CD4-positive, CD25-positive, alpha-beta regulatory T cell (primary cell): ENCODE data around the gene ORM1. TPM values are rescaled to one million over a fixed set of nuclear protein-coding genes. Genes with fewer than 3 reads are reported as not detected.

Source experiments
- ATAC-seq, 2 donors: fragments of 150-1000 bp; cut with Tn5 transposase; one replicate each; pipeline ENCODE4 v1.10.0; 2021; ENCODE audit warnings: low read depth in 2 of 2, moderate number of reproducible peaks in 2 of 2, moderate library complexity in 1 of 2
- DNase-seq, 3 donors: peaks; one replicate each; pipeline versions ENCODE4 v3.0.0 to v3.0.0-alpha.2; 2012 to 2022; ENCODE audit warnings: mixed read lengths in 1 of 3
- H3K27ac ChIP-seq: one replicate; pipeline ENCODE4 v1.7.0; 2013; ENCODE audit warnings: mild to moderate bottlenecking, low read length; ENCODE audit not compliant: insufficient read depth, poor library complexity, severe bottlenecking
- H3K27me3 ChIP-seq: one replicate; pipeline ENCODE4 v1.7.0; 2013; ENCODE audit warnings: low read length; ENCODE audit not compliant: control insufficient read depth, insufficient read depth
- H3K36me3 ChIP-seq: one replicate; pipeline ENCODE4 v1.7.0; 2013; ENCODE audit warnings: mild to moderate bottlenecking, low read length, moderate library complexity; ENCODE audit not compliant: control insufficient read depth, insufficient read depth
- H3K4me1 ChIP-seq: 2 replicates; pipeline ENCODE4 v1.7.0; 2013; ENCODE audit warnings: mild to moderate bottlenecking, low read length; ENCODE audit not compliant: insufficient read depth, control insufficient read depth, poor library complexity, severe bottlenecking
- H3K4me3 ChIP-seq: one replicate; pipeline ENCODE4 v1.7.0; 2013; ENCODE audit warnings: low read depth, mild to moderate bottlenecking, low read length, moderate library complexity
- H3K9me3 ChIP-seq, 2 experiments: 1 replicate in 1 of 2; 2 replicates in 1 of 2; pipeline ENCODE4 v1.7.0; 2013; ENCODE audit warnings: low read length in 2 of 2, mild to moderate bottlenecking in 1 of 2, moderate library complexity in 1 of 2; ENCODE audit not compliant: control insufficient read depth in 2 of 2
- H3K27ac Mint-ChIP-seq, 3 donors: one replicate each; pipeline ENCODE4 v1.8.0; 2020 to 2022; ENCODE audit warnings: mild to moderate bottlenecking in 3 of 3, mixed read lengths in 3 of 3, moderate library complexity in 2 of 3
- H3K27me3 Mint-ChIP-seq: one replicate; pipeline ENCODE4 v1.8.0; 2022; ENCODE audit warnings: mild to moderate bottlenecking, mixed read lengths
- H3K36me3 Mint-ChIP-seq: one replicate; pipeline ENCODE4 v1.8.0; 2020; ENCODE audit warnings: mixed read lengths
- H3K4me1 Mint-ChIP-seq, 4 donors: one replicate each; pipeline ENCODE4 v1.8.0; 2020 to 2022; ENCODE audit warnings: mixed read lengths in 4 of 4, mild to moderate bottlenecking in 1 of 4
- H3K4me3 Mint-ChIP-seq, 4 donors: one replicate each; pipeline ENCODE4 v1.8.0; 2020 to 2022; ENCODE audit warnings: mild to moderate bottlenecking in 4 of 4, mixed read lengths in 4 of 4, moderate library complexity in 3 of 4
- H3K9me3 Mint-ChIP-seq, 7 donors: one replicate each; pipeline ENCODE4 v1.8.0; 2020 to 2022; ENCODE audit warnings: mixed read lengths in 7 of 7, mild to moderate bottlenecking in 3 of 7, moderate library complexity in 2 of 7
- polyA plus RNA-seq, 4 donors: library from polyadenylated mRNA; unstranded; fragments of 300-500 nt; fragmentation: Illumina TruSeq; gene quantifications; one replicate each; pipeline ENCODE4 v1.2.3, GENCODE V29; 2021
- total RNA-seq: library from RNA; stranded (reverse); gene quantifications from one replicate; pipeline ENCODE4 v1.2.3, GENCODE V29; 2022

Gene ORM1
- total and polyA plus RNA-seq, 5 donors from 2014 or later = not detected

DNA sequence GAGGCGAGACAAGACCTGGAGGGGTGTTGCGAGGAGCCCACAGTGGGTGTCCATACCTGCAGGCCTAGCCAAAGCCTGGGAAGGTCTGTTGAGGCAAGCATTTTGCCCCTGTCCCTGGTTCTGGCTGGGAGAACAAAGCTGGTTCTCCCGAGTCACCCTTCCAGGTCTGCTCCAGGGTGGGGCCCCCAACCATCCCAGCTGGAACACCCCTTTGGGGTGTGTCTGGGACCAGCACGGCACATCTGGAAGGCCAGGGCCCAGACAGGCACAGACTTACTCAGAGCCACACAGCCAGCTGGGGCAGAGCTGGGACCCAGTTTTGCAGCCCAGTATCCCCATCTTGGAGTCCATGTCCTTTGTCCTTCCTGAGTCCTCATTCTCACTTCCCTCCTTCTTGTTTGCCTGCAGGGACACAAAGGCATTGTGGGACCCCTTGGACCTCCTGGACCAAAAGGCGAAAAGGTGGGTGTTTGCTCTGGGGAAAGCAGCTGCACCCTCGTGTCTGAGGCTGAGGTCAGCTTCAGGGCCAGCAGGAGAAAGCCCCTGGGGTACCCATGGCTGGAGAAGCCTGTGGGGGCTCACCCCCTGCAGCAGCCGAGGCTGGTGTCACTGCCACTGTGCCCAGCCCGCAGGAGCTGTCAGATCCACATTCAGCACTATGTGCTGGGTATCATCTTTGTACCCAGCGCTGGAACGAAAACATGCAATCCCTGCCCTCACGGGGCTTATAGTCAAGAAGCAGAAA, 38.4 kb upstream of the ORM1 start:
- no peak overlapping the region for H3K4me3 Mint-ChIP-seq
- no peak overlapping the region for H3K4me3 ChIP-seq
- no peak overlapping the region for H3K27ac Mint-ChIP-seq
- H3K36me3 ChIP-seq = no peaks in the 10 kb centered on the region
- no peak overlapping the region for H3K27ac ChIP-seq
- no peak for DNase-seq
- no peaks in the 10 kb centered on the region for H3K4me1 Mint-ChIP-seq
- H3K9me3 Mint-ChIP-seq = peaks cover 0 to 2% (median 0%) of the 10 kb centered on the region in 7 donors
- H3K27me3 Mint-ChIP-seq = no peaks in the 10 kb centered on the region
- no peaks in the 10 kb centered on the region for H3K4me1 ChIP-seq
- no peak for ATAC-seq
- no peaks in the 10 kb centered on the region for H3K27me3 ChIP-seq
- H3K9me3 ChIP-seq = no peaks in the 10 kb centered on the region
- no peaks in the 10 kb centered on the region for H3K36me3 Mint-ChIP-seq

DNA sequence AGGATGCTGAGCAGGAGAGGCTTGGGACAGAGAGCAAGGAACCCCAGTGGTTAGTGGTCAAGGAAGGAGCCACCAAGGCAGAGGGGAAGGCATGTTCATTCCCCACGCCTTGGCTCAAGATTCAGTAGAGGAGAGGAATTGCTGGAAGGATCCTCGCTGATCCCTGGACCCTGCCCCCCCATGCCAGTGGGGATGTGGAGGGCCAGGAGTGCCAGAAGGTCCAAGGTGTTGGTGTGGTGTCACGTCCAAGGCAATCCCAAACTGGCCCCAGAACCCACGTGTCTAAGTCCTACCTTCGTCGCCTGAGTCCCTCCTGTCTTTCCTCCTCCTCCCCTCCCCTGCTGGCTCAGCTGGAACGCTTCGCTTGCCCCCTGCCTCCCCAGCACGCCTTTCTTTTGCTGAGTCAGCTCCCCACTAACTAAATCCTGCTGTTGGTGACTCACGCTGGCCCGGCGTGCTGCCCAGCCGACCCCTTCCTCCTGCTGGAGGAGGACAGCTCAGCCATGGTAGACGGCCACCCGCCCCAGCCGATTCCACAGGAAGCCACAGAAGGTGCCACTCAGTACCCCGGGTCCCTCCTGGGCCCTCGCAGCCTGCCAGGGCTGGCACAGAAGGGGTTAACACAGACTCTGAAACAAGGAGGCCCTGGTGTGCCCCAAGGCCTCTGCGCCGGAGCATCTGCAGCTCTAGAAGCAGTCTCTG, 37.6 kb upstream of the ORM1 start:
- Histone ChIP-seq H3K27ac (no peak overlapping the region), H3K36me3 (no peaks in the 10 kb centered on the region), H3K9me3 (no peaks in the 10 kb centered on the region), H3K4me1 (no peaks in the 10 kb centered on the region), H3K27me3 (no peaks in the 10 kb centered on the region), H3K4me3 (no peak overlapping the region)
- ATAC-seq (no peak), DNase-seq (no peak)
- Mint-ChIP-seq H3K9me3 (peaks cover 0 to 2% (median 0%) of the 10 kb centered on the region in 7 donors), H3K4me3 (no peak overlapping the region), H3K27ac (no peak overlapping the region), H3K27me3 (no peaks in the 10 kb centered on the region), H3K36me3 (no peaks in the 10 kb centered on the region), H3K4me1 (no peaks in the 10 kb centered on the region)

DNA sequence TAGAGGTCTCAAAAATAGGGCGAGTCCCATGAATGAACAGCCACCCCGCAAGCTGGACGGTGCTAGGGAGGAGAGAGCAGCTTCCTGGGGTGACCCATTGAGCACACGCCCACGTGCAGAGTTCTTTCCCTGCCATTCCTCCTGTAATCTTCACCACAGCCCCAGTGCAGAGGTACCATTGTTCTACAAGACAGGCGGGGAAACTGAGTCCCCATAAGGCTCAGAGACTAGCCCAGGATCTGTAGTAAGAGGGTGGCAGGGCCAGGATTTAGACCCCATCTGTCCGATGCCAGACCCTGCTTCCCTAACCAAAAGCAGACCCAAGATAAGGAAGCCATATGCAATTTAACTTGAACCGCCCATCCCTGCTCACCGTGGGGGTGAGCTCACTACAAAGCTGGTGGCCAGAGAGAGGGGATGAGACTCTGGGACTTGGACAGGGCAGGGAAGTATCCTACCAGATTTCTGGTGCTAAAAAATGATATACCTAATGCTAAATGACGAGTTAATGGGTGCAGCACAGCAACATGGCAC, 36.7 kb upstream of the ORM1 start:
- Histone ChIP-seq H3K4me3 (no peak overlapping the region), H3K27ac (no peak overlapping the region), H3K9me3 (no peaks in the 10 kb centered on the region), H3K36me3 (no peaks in the 10 kb centered on the region), H3K4me1 (no peaks in the 10 kb centered on the region), H3K27me3 (no peaks in the 10 kb centered on the region)
- Mint-ChIP-seq H3K36me3 (no peaks in the 10 kb centered on the region), H3K27ac (no peak overlapping the region), H3K9me3 (no peaks in the 10 kb centered on the region), H3K27me3 (peaks cover 3% of the 10 kb centered on the region), H3K4me3 (no peak overlapping the region), H3K4me1 (peaks cover 0 to 4% (median 0%) of the 10 kb centered on the region in 4 donors)
- DNase-seq = no peak
- ATAC-seq = no peak

DNA sequence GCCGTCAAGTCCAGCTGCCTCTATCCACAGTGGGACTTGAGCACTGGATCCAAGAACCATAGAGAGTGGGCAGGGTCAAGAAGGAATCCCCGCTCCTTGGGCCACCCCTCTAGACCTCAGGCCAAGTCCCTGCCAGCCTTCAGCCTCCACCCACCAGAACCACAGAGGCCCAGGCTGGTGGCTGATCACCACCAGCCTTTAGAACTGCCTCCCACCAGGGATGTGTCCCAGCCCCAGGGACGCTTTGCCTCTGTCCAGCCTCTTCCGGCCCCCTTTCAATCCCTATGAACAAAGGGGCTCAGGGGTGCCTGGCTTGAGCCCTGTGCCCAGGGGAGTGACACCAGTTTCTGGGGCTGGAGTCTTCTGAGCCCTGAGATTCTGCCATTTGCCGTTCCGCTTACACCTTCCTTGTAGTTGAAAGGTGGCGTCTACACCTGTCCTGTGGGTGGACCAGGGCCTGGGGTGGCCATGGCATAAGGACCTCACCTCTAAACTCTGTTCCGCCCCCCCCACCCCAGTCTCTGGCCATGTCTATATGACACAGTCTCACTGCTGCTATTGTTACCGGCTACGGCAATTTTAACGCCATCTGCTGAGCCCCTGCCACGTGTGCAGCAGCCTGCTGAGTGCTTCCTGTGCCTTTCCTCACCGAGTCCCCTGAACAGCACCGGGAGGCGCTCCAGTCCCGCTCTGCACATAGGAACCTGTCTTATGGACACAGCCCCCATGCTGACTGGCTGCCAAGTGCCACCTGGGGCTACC, 35.7 kb upstream of the ORM1 start:
- no peak overlapping the region for H3K4me3 ChIP-seq
- H3K36me3 ChIP-seq = no peaks in the 10 kb centered on the region
- Mint-ChIP-seq H3K27ac (no peak overlapping the region), H3K4me3 (no peak overlapping the region), H3K4me1 (peaks cover 0 to 4% (median 0%) of the 10 kb centered on the region in 4 donors), H3K36me3 (no peaks in the 10 kb centered on the region), H3K9me3 (no peaks in the 10 kb centered on the region), H3K27me3 (peaks cover 4% of the 10 kb centered on the region)
- no peaks in the 10 kb centered on the region for H3K4me1 ChIP-seq
- ATAC-seq = no peak
- no peak for DNase-seq
- no peaks in the 10 kb centered on the region for H3K9me3 ChIP-seq
- H3K27me3 ChIP-seq = no peaks in the 10 kb centered on the region
- H3K27ac ChIP-seq = no peak overlapping the region

DNA sequence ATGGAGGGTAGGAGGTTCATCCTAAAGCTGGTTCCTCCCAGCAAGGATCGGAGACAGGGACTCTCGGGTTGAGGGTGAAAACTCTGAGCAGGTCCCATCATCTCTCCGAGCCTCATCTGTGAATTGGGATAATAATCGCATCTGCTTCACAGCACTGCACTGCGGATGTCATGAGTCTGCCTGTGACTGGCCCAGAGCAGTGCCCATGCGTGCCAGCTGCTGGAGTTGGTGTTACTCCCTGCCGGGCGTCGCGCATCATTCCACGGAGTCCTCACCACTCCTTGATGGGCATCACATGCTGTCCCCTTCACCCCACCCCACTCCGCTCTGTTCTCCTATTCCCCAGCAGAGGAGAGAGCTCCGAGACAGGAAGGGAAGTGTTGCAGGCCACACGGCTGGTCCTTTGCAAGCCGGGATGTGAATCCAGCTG, 35.1 kb upstream of the ORM1 start:
- no peak for DNase-seq
- H3K4me1 ChIP-seq = no peaks in the 10 kb centered on the region
- no peaks in the 10 kb centered on the region for H3K27me3 ChIP-seq
- Mint-ChIP-seq H3K4me1 (peaks cover 0 to 4% (median 0%) of the 10 kb centered on the region in 4 donors), H3K36me3 (no peaks in the 10 kb centered on the region), H3K27me3 (peaks cover 4% of the 10 kb centered on the region), H3K27ac (no peak overlapping the region), H3K4me3 (no peak overlapping the region), H3K9me3 (no peaks in the 10 kb centered on the region)
- no peaks in the 10 kb centered on the region for H3K36me3 ChIP-seq
- H3K4me3 ChIP-seq = no peak overlapping the region
- H3K9me3 ChIP-seq = no peaks in the 10 kb centered on the region
- no peak for ATAC-seq
- no peak overlapping the region for H3K27ac ChIP-seq

DNA sequence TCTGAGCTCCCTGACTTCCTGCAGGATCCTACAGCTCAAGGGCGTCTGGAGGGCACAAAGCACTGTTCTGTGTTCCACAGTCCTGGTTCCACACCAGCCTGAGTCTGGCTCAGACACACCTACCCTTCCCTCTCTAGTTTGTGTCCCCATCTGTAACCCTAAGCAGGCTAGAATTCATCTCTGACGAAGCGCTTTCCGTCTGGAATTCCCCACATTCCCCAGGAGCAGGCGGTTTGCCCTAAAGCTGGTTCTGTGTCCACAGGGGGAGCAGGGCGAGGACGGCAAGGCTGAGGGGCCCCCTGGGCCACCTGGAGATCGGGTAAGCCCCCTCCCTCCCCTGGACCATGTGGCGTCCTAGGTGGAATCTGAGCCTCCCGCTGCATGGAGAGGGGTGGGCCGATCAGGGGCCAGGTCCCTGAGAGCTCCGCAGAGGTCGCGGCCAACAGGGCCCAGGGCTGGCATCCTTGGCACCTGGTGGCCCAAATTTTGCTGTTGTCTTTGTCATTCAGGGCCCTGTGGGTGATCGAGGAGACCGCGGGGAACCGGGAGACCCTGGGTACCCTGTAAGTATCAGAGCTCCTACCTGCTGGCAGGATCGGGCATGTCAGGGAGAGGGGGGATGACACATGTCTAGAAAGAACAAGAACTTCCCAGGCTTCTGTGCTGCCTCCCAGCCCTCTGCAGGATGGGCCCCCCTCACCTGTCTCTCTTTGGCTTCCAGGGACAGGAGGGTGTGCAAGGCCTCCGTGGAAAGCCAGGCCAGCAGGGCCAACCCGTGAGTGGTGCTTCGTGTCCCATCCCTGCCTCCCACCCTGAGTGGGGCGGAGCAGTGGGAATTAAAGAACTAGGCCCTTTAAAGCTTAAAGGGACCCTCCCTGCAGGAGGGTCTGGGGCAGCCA, 34.5 kb upstream of the ORM1 start:
- H3K4me3 Mint-ChIP-seq = no peak overlapping the region
- H3K27ac Mint-ChIP-seq = no peak overlapping the region
- ATAC-seq = no peak

DNA sequence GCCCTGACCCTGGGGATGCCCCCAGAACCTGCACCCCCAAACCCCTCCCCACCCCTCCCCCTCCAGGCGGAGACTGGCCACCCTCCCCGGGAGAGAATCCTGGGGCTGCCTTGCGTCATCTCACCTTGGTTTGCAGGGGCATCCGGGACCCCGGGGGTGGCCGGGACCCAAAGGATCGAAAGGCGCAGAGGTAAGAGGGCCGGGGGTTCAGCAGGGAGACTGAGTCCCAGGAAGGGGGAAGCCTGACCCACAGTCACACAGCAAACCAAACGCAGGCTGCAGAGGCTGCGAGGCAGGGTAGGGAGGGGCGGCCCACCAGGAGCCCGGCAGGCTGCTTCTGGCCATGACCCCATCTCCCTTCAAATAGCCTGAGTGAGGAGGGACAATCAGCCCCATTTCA, 33.8 kb upstream of the ORM1 start:
- no peaks in the 10 kb centered on the region for H3K36me3 Mint-ChIP-seq
- H3K4me3 Mint-ChIP-seq = no peak overlapping the region
- Histone ChIP-seq H3K36me3 (no peaks in the 10 kb centered on the region), H3K4me1 (no peaks in the 10 kb centered on the region), H3K4me3 (no peak overlapping the region), H3K27ac (no peak overlapping the region), H3K9me3 (no peaks in the 10 kb centered on the region), H3K27me3 (no peaks in the 10 kb centered on the region)
- ATAC-seq (no peak), DNase-seq (no peak)
- no peak overlapping the region for H3K27ac Mint-ChIP-seq
- peaks cover 0 to 4% (median 0%) of the 10 kb centered on the region in 4 donors for H3K4me1 Mint-ChIP-seq
- H3K27me3 Mint-ChIP-seq = peaks cover 11% of the 10 kb centered on the region
- H3K9me3 Mint-ChIP-seq = peaks cover 0 to 3% (median 0%) of the 10 kb centered on the region in 7 donors

More for the DNA sequence above, 34.5 kb upstream of the ORM1 start:
- Mint-ChIP-seq H3K9me3 (peaks cover 0 to 3% (median 0%) of the 10 kb centered on the region in 7 donors), H3K4me1 (peaks cover 0 to 4% (median 0%) of the 10 kb centered on the region in 4 donors), H3K36me3 (no peaks in the 10 kb centered on the region), H3K27me3 (peaks cover 9% of the 10 kb centered on the region)
- no peak overlapping the region for H3K27ac ChIP-seq
- H3K36me3 ChIP-seq = no peaks in the 10 kb centered on the region
- no peak overlapping the region for H3K4me3 ChIP-seq
- H3K9me3 ChIP-seq = no peaks in the 10 kb centered on the region
- H3K27me3 ChIP-seq = no peaks in the 10 kb centered on the region
- no peak for DNase-seq
- H3K4me1 ChIP-seq = no peaks in the 10 kb centered on the region
